Measurements from ENCODE around the gene LHPP. TPM values are rescaled to one million over a fixed set of nuclear protein-coding genes. Genes with fewer than 3 reads are reported as not detected.

LHPP gene
- total and polyA plus RNA-seq, 8 donors: 12.2 to 26.8 (median 15.0) TPM

- no peak for ATAC-seq
- H3K36me3 ChIP-seq: peaks cover 0 to 21% of the 10 kb centered on the region in 2 donors
- no peak overlapping the region for H3K27ac ChIP-seq
- H3K4me3 ChIP-seq: no peak overlapping the region
- H3K9me3 ChIP-seq: no peaks in the 10 kb centered on the region
- DNase-seq: no peak
- intact Hi-C loops (cut with DNase I): no loop called here
- no peaks in the 10 kb centered on the region for H3K27me3 ChIP-seq
- peaks cover 4 to 50% of the 10 kb centered on the region in 2 donors for H3K4me1 ChIP-seq
- TF ChIP-seq, protein P1, sequence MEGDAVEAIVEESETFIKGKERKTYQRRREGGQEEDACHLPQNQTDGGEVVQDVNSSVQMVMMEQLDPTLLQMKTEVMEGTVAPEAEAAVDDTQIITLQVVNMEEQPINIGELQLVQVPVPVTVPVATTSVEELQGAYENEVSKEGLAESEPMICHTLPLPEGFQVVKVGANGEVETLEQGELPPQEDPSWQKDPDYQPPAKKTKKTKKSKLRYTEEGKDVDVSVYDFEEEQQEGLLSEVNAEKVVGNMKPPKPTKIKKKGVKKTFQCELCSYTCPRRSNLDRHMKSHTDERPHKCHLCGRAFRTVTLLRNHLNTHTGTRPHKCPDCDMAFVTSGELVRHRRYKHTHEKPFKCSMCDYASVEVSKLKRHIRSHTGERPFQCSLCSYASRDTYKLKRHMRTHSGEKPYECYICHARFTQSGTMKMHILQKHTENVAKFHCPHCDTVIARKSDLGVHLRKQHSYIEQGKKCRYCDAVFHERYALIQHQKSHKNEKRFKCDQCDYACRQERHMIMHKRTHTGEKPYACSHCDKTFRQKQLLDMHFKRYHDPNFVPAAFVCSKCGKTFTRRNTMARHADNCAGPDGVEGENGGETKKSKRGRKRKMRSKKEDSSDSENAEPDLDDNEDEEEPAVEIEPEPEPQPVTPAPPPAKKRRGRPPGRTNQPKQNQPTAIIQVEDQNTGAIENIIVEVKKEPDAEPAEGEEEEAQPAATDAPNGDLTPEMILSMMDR (IDR thresholded peaks at IDR 0.05): no peak
Observed at GRCh38 chr10:124616836-124617130, 155.2 kb downstream of the LHPP start.

DNA sequence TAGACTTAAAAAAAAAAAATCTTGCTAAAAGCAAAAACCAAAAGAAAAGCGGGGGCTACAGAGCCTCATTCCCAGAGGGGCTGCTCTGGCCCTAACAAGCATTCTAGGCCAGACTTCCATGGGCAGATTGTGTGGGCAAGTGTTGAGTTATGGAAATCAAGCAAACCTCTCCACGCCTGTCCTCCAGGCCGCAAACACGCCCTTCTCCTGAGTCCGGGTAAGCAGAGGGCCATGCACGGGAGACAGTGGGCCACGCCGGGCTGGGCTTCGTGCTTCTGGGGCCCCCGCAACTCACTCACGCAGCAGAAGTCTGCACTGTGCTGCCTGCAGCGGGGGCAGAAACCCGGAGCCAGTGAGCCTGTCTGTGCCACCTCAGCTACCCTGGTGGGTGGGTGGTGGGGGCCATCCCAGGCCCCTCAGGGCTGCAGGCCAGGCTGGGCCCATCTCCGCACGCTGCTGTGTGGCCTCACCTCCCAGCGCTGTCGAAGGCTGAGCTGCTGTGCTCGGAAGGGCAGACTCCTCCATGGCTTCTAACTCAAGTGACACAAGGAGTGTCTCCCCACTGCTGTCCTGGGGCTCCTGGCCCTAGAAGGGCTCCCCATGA, 156.9 kb downstream of the LHPP start:
- H3K27me3 ChIP-seq: no peaks in the 10 kb centered on the region
- ATAC-seq (peak; percentile 19), DNase-seq (no peak)
- peaks cover 0 to 37% of the 10 kb centered on the region in 2 donors for H3K36me3 ChIP-seq
- TF ChIP-seq, protein P1 (IDR thresholded peaks at IDR 0.05): no peak
- intact Hi-C loops (cut with DNase I): no loop called here
- H3K4me1 ChIP-seq: peaks cover 4 to 33% of the 10 kb centered on the region in 2 donors
- H3K9me3 ChIP-seq: no peaks in the 10 kb centered on the region
- peak overlapping the region in 1 of 2 donors; percentile 34 for H3K27ac ChIP-seq
- no peak overlapping the region for H3K4me3 ChIP-seq

- Histone ChIP-seq H3K36me3 (peaks cover 0 to 37% of the 10 kb centered on the region in 2 donors), H3K4me1 (peaks cover 4 to 30% of the 10 kb centered on the region in 2 donors), H3K9me3 (no peaks in the 10 kb centered on the region), H3K27ac (peak overlapping the region in 1 of 2 donors; percentile 34), H3K27me3 (no peaks in the 10 kb centered on the region), H3K4me3 (no peak overlapping the region)
- ATAC-seq: peak; percentile 89
- intact Hi-C loops (cut with DNase I): no loop called here
- DNase-seq: peak in 1 of 4 donors; percentile 64
- TF ChIP-seq, protein P1 (IDR thresholded peaks at IDR 0.05): no peak
Observed at GRCh38 chr10:124619195-124619594, 157.6 kb downstream of the LHPP start.

GRCh38 chr10:124619802-124620490, 158.3 kb downstream of the LHPP start:
- peaks cover 0 to 37% of the 10 kb centered on the region in 2 donors for H3K36me3 ChIP-seq
- H3K27me3 ChIP-seq: no peaks in the 10 kb centered on the region
- no peak for ATAC-seq
- peak overlapping the region in 1 of 2 donors; percentile 34 for H3K27ac ChIP-seq
- intact Hi-C loops (cut with DNase I): no loop called here
- H3K4me1 ChIP-seq: peaks cover 4 to 30% of the 10 kb centered on the region in 2 donors
- H3K4me3 ChIP-seq: no peak overlapping the region
- TF ChIP-seq, protein P1 (IDR thresholded peaks at IDR 0.05): no peak
- no peaks in the 10 kb centered on the region for H3K9me3 ChIP-seq
- no peak for DNase-seq

DNA sequence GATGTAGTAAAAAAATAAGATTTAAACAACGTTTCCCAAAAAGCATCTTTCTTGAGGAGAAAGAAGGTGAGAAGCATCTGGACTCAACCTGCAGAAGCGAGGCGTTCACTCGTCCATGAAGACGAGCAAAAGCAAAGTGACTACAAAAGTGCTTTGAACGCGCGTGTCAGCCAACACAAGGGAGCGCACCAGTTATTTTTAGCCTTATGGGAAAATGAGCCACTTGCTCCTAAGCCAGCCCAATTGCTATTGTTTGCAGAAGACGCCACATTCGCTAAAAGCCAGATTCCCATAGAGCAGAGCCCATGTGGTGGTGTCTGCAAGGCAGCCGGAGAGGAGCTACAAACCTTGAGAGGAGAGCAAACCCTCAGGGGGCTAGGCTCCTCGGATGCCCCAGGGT, 160.0 kb downstream of the LHPP start:
- intact Hi-C loops (cut with DNase I): no loop called here
- no peak overlapping the region for H3K4me3 ChIP-seq
- H3K36me3 ChIP-seq: peaks cover 0 to 34% of the 10 kb centered on the region in 2 donors
- TF ChIP-seq, protein P1 (IDR thresholded peaks at IDR 0.05): no peak
- H3K27ac ChIP-seq: no peak overlapping the region
- H3K4me1 ChIP-seq: peaks cover 6 to 34% of the 10 kb centered on the region in 2 donors
- DNase-seq: no peak
- no peak for ATAC-seq
- no peaks in the 10 kb centered on the region for H3K27me3 ChIP-seq
- no peaks in the 10 kb centered on the region for H3K9me3 ChIP-seq

All from left lung (tissue), 10 donors.